NCI-H1930 (cell line): ENCODE results near the gene NFAT5.
"Not testable (repeated sequence)": the region's sequence is repeated elsewhere in the genome, so short reads cannot be mapped to it uniquely, and the experiment has no call there.

Experiments used
- DNase-seq, 2 experiments: peaks; one replicate each; lab custom pipeline; 2025; lab: John Stamatoyannopoulos, UW

NFAT5 gene

GRCh38 chr16:69555437-69555836 is 10.3 kb upstream of the NFAT5 start:
- no peak for DNase-seq

GRCh38 chr16:69555867-69556266 is 9.9 kb upstream of the NFAT5 start:
- no peak for DNase-seq

- DNase-seq, result no peak
Observed at GRCh38 chr16:69559164-69559563, 6.6 kb upstream of the NFAT5 start.

- DNase-seq, result not testable (repeated sequence)
Observed at GRCh38 chr16:69561367-69561766, 4.4 kb upstream of the NFAT5 start.

- no peak for DNase-seq
Observed at GRCh38 chr16:69561901-69562300, 3.9 kb upstream of the NFAT5 start.

- DNase-seq, result no peak
Observed at GRCh38 chr16:69562813-69563212, 3.0 kb upstream of the NFAT5 start.

GRCh38 chr16:69563605-69564580 is 1.9 kb upstream of the NFAT5 start:
- no peak for DNase-seq

GRCh38 chr16:69564845-69565670 is 708 bp upstream of the NFAT5 start:
- no peak for DNase-seq

GRCh38 chr16:69566240-69566980 is 644 bp downstream of the NFAT5 start:
- DNase-seq, result no peak

GRCh38 chr16:69566981-69567680 is 1.4 kb downstream of the NFAT5 start:
- DNase-seq, result no peak

GRCh38 chr16:69568676-69569075 is 2.9 kb downstream of the NFAT5 start:
- no peak for DNase-seq

GRCh38 chr16:69578771-69579170 is 13.0 kb downstream of the NFAT5 start:
- DNase-seq, result not testable (repeated sequence)

- no peak for DNase-seq
Observed at GRCh38 chr16:69579783-69580481, 14.2 kb downstream of the NFAT5 start.

GRCh38 chr16:69581297-69581696 is 15.5 kb downstream of the NFAT5 start:
- no peak for DNase-seq

- not testable (repeated sequence) for DNase-seq
Observed at GRCh38 chr16:69584493-69584892, 18.7 kb downstream of the NFAT5 start.

GRCh38 chr16:69589434-69590269 is 23.9 kb downstream of the NFAT5 start:
- DNase-seq, result no peak

- no peak for DNase-seq
Observed at GRCh38 chr16:69590590-69590989, 24.8 kb downstream of the NFAT5 start.

- no peak for DNase-seq
Observed at GRCh38 chr16:69593751-69594255, 28.0 kb downstream of the NFAT5 start.

GRCh38 chr16:69595127-69596036 is 29.6 kb downstream of the NFAT5 start:
- DNase-seq, result no peak
